Prostate gland (tissue), 2 donors: Measurements from ENCODE around the gene SPAG9. TPM values are rescaled to one million over a fixed set of nuclear protein-coding genes. Genes with fewer than 3 reads are reported as not detected.

Experiments
- DNase-seq: peaks from one replicate; pipeline ENCODE4 v3.0.0-alpha.2; 2019; ENCODE audit warnings: low spot score
- H3K27ac ChIP-seq, 2 donors: fragments of 200-600 bp; sonication (generic); 2 replicates each; pipeline ENCODE4 v1.5.1; 2017 to 2019
- H3K27me3 ChIP-seq: fragments of 200-600 bp; sonication (generic); replicated peaks from 2 replicates; pipeline ENCODE4 v1.5.1; 2019; ENCODE audit not compliant: insufficient read depth
- H3K36me3 ChIP-seq, 2 donors: fragments of 200-600 bp; sonication (generic); 1 replicate in 1 of 2; 2 replicates in 1 of 2; pipeline versions ENCODE4 v1.5.1 to v1.8.1; 2017 to 2019
- H3K4me1 ChIP-seq: fragments of 200-600 bp; sonication (generic); replicated peaks from 2 replicates; pipeline ENCODE4 v1.5.1; 2019
- H3K4me3 ChIP-seq, 2 donors: fragments of 200-600 bp; sonication (generic); 2 replicates each; pipeline ENCODE4 v1.5.1; 2017 to 2019
- H3K9me3 ChIP-seq: fragments of 200-600 bp; sonication (generic); 2 replicates; pipeline ENCODE4 v1.5.1; 2017
- POLR2A ChIP-seq: fragments of 450-650 bp; IDR thresholded peaks from one replicate; pipeline ENCODE4 v1.6.1; 2016; ENCODE audit warnings: antibody characterized with exemption, mild to moderate bottlenecking
- POLR2AphosphoS5 ChIP-seq: sonication (generic); formaldehyde crosslinking; IDR thresholded peaks from one replicate; pipeline ENCODE4 v1.6.1; 2017; ENCODE audit warnings: antibody characterized with exemption
- WGBS: methylation state at CpG from one replicate; pipeline ENCODE4 v1.1.5; 2018; 5-methylcytosine and 5-hydroxymethylcytosine counted together
- intact Hi-C: fragments of 100-400 bp; cut with DNase I; formaldehyde crosslinking; loops from one replicate; pipeline ENCODE4 v1.14.2; 2022
- total RNA-seq, 2 donors: library from RNA; depleted of rRNA; stranded (reverse); fragments of >200 nt; gene quantifications; one replicate each; pipeline ENCODE4 v1.1.0, GENCODE V29; 2016
- TF ChIP-seq, protein P1 (sequence below), 4 experiments: fragments of 200-600 bp in 2 of 4; fragments of 450-650 bp in 2 of 4; sonication (generic) in 2 of 4; IDR thresholded peaks; 1 replicate in 3 of 4; 2 replicates in 1 of 4; pipeline ENCODE4 v1.5.1; 2016 to 2019; ENCODE audit warnings: antibody characterized with exemption in 4 of 4, mild to moderate bottlenecking in 2 of 4, moderate library complexity in 2 of 4

The SPAG9 gene
- total RNA-seq, 2 donors from 2014 or later = 48.3 to 98.3 TPM

DNA sequence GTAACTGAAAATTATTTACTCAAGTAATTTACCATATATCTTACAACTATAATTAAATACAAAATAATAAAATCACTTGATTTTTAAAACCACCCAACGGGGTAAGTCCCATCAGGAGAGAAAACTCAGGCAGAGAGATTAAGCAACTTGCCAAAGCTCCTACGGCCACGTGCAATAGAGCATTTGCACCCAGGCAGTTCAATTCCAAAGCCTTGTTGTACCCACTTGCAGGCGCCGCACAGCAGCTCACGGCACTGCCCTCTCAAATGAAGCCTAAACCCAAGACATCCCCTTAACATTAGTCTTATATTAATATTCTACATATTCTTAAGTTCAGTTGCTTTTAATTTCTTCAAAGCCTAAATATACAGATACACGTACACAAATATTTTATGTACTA is 75.7 kb downstream of the SPAG9 start:
- TF ChIP-seq POLR2AphosphoS5 (no peak), POLR2A (no peak)
- TF ChIP-seq, protein P1, sequence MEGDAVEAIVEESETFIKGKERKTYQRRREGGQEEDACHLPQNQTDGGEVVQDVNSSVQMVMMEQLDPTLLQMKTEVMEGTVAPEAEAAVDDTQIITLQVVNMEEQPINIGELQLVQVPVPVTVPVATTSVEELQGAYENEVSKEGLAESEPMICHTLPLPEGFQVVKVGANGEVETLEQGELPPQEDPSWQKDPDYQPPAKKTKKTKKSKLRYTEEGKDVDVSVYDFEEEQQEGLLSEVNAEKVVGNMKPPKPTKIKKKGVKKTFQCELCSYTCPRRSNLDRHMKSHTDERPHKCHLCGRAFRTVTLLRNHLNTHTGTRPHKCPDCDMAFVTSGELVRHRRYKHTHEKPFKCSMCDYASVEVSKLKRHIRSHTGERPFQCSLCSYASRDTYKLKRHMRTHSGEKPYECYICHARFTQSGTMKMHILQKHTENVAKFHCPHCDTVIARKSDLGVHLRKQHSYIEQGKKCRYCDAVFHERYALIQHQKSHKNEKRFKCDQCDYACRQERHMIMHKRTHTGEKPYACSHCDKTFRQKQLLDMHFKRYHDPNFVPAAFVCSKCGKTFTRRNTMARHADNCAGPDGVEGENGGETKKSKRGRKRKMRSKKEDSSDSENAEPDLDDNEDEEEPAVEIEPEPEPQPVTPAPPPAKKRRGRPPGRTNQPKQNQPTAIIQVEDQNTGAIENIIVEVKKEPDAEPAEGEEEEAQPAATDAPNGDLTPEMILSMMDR (IDR thresholded peaks at IDR 0.05) = no peak
- Histone ChIP-seq H3K9me3 (no peaks in the 10 kb centered on the region), H3K4me3 (no peak overlapping the region), H3K27ac (no peak overlapping the region), H3K4me1 (no peaks in the 10 kb centered on the region), H3K27me3 (no peaks in the 10 kb centered on the region), H3K36me3 (no peaks in the 10 kb centered on the region)
- intact Hi-C loops = no loop called here
- 56% methylated on average over 7 of the region's 7 CpGs for WGBS
- no peak for DNase-seq

DNA sequence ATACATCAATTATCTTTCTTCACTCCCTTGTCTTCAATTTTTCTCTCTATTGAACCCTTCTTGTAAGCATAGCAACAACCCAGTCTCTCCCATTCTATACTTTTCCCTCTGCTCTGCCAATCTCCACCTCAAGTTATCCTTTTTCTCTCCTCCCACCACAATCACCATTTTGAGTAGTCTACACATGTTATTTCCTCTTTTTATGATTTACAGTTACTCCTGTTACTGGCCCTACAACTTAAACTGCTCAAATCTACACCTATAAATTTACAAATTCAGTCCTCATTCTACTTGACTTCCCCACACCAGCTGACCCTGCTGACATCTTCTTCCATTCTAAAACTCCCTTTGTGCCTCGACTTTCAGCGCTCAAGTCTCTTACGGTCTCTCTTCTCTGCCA is 84.6 kb downstream of the SPAG9 start:
- Histone ChIP-seq H3K36me3 (no peaks in the 10 kb centered on the region), H3K9me3 (no peaks in the 10 kb centered on the region), H3K4me3 (no peak overlapping the region), H3K4me1 (no peaks in the 10 kb centered on the region), H3K27me3 (no peaks in the 10 kb centered on the region), H3K27ac (no peak overlapping the region)
- DNase-seq = no peak
- no peak for TF ChIP-seq POLR2A
- TF ChIP-seq, protein P1 (IDR thresholded peaks at IDR 0.05) = no peak
- WGBS = 92% methylated on average over 3 of the region's 3 CpGs
- intact Hi-C loops = no loop called here

DNA sequence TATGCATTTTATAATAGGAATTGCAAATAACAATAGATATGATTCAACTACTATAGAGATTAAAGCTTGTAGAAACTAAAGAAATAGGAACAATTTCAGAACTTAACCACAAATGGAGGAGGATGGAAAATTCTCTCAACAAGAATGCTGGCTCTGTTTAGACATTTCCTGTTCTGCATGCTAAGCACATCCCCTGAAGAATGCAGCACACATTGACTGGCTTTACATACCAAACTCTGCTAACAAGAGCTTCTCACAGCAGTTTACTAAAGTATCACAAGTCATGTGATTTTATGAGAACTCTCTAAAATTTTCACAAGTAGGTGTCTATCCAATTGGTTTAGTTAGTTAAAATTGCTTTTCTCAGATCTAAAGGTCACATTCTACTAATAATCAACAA is 85.2 kb downstream of the SPAG9 start:
- Histone ChIP-seq H3K4me3 (no peak overlapping the region), H3K36me3 (no peaks in the 10 kb centered on the region), H3K27ac (no peak overlapping the region), H3K4me1 (no peaks in the 10 kb centered on the region), H3K27me3 (no peaks in the 10 kb centered on the region), H3K9me3 (no peaks in the 10 kb centered on the region)
- intact Hi-C loops = no loop called here
- no peak for DNase-seq
- TF ChIP-seq, protein P1 (IDR thresholded peaks at IDR 0.05) = no peak
- no peak for TF ChIP-seq POLR2A
- no peak for TF ChIP-seq POLR2AphosphoS5

DNA sequence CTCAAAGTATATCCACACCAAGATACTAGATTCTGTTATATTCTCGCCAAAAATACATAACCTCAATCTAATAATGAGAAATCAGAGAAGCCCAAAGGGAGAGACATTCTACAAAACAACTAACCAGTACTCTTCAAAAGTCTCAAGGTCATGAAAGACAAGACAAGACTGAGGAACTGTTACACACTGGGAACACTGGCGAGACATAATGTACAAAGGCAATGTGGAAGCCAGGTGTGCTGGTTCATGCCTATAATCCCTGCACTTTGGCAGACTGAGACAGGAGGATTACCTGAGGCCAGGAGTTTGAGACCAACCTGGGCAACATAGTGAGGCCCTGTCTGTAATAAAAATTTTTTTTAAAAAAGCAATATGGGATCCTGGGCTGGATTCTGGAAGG is 85.9 kb downstream of the SPAG9 start:
- DNase-seq = no peak
- no peaks in the 10 kb centered on the region for H3K9me3 ChIP-seq
- no peak overlapping the region for H3K4me3 ChIP-seq
- no peaks in the 10 kb centered on the region for H3K36me3 ChIP-seq
- 92% methylated on average over 2 of the region's 2 CpGs for WGBS
- H3K27me3 ChIP-seq = no peaks in the 10 kb centered on the region
- no peaks in the 10 kb centered on the region for H3K4me1 ChIP-seq
- TF ChIP-seq POLR2A (no peak), POLR2AphosphoS5 (no peak)
- TF ChIP-seq, protein P1 (IDR thresholded peaks at IDR 0.05) = no peak
- no peak overlapping the region for H3K27ac ChIP-seq
- intact Hi-C loops = no loop called here

DNA sequence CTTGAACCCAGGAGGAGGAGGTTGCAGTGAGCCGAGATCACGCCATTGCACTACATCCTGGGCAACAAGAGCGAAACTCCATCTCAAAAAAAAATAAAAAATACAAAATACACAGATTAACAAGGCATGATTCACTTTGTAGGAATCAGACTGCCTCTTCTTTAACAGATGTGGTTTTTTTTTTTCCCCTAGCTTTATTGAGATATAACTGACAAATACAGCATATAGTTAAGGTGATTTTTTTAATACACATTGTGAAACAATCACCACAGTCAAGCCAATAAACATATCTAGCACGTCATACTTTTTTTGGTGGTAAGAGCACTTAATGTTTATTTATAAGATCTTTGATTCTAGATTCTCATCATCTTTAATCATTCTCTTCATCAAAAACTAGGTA is 87.8 kb downstream of the SPAG9 start:
- no peak for TF ChIP-seq POLR2A
- TF ChIP-seq, protein P1 (IDR thresholded peaks at IDR 0.05) = no peak
- TF ChIP-seq POLR2AphosphoS5 = no peak
- 90% methylated on average over 4 of the region's 4 CpGs for WGBS
- no peak overlapping the region for H3K4me3 ChIP-seq
- no peak for DNase-seq
- H3K27ac ChIP-seq = no peak overlapping the region
- no peaks in the 10 kb centered on the region for H3K36me3 ChIP-seq
- H3K9me3 ChIP-seq = no peaks in the 10 kb centered on the region
- no peaks in the 10 kb centered on the region for H3K27me3 ChIP-seq
- no peaks in the 10 kb centered on the region for H3K4me1 ChIP-seq
- intact Hi-C loops = no loop called here
